Ovary (tissue), 3 donors: ENCODE measurements around the gene GSTT4.
"Not testable (repeated sequence)": the region's sequence is repeated elsewhere in the genome, so short reads cannot be mapped to it uniquely, and the experiment has no call there.

Experiments
- EP300 ChIP-seq: sonication (generic); formaldehyde crosslinking; IDR thresholded peaks from one replicate; pipeline ENCODE4 v1.6.1; 2017; ENCODE audit warnings: antibody characterized with exemption
- POLR2A ChIP-seq: fragments of 450-650 bp; IDR thresholded peaks from one replicate; pipeline ENCODE4 v1.6.1; 2017; ENCODE audit warnings: antibody characterized with exemption, mild to moderate bottlenecking, moderate library complexity
- TF ChIP-seq, protein P1 (sequence below), 3 donors: fragments of 450-650 bp in 2 of 3; fragments of 200-600 bp in 1 of 3; IDR thresholded peaks; one replicate each; pipeline versions ENCODE4 v1.5.1 to v1.8.0; 2016 to 2022; ENCODE audit warnings: antibody characterized with exemption in 3 of 3, mild to moderate bottlenecking in 1 of 3
- donor health status: DM: no; HTN: no; CAD: no.

DNA sequence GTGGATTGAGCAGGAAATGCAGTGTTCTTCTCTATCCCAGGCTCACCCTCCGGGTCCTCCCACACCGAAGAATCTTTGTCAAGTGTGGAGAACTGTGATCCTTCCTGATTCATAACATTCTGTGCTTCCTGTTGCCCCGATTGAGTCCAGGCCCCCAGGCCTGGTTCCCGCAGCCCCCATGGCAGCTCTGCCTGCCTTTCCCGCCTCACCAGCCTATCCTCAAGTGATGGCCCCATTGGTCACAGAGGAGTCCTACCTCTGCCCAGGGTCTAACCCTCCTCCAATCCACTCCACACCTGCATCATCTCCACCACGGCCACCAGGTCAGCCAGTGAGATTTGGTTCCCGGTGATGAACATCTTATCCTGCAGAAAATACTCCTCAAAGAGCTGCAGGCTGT is 5.5 kb downstream of the GSTT4 start:
- TF ChIP-seq, protein P1, sequence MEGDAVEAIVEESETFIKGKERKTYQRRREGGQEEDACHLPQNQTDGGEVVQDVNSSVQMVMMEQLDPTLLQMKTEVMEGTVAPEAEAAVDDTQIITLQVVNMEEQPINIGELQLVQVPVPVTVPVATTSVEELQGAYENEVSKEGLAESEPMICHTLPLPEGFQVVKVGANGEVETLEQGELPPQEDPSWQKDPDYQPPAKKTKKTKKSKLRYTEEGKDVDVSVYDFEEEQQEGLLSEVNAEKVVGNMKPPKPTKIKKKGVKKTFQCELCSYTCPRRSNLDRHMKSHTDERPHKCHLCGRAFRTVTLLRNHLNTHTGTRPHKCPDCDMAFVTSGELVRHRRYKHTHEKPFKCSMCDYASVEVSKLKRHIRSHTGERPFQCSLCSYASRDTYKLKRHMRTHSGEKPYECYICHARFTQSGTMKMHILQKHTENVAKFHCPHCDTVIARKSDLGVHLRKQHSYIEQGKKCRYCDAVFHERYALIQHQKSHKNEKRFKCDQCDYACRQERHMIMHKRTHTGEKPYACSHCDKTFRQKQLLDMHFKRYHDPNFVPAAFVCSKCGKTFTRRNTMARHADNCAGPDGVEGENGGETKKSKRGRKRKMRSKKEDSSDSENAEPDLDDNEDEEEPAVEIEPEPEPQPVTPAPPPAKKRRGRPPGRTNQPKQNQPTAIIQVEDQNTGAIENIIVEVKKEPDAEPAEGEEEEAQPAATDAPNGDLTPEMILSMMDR (IDR thresholded peaks at IDR 0.05), result not testable (repeated sequence)
- not testable (repeated sequence) for TF ChIP-seq EP300, POLR2A
